Amniotic stem cell (primary cell): ENCODE results near the gene STX12.
"Not testable (repeated sequence)": the region's sequence is repeated elsewhere in the genome, so short reads cannot be mapped to it uniquely, and the experiment has no call there.

Source experiments
- DNase-seq: peaks from one replicate; lab custom pipeline; 2025; lab: John Stamatoyannopoulos, UW

Gene STX12

GRCh38 chr1:27868932-27869718, 96.1 kb downstream of the STX12 start:
- DNase-seq = no peak

- no peak for DNase-seq
Measured at GRCh38 chr1:27869719-27870085, 96.7 kb downstream of the STX12 start.

- not testable (repeated sequence) for DNase-seq
Measured at GRCh38 chr1:27871076-27871475, 98.1 kb downstream of the STX12 start.

- no peak for DNase-seq
Measured at GRCh38 chr1:27872059-27872801, 99.2 kb downstream of the STX12 start, which contains the start of gene THEMIS2. THEMIS2 (plus strand) TSS chr1:27872544; CDS start chr1:27872572, 28 bp downstream.

- no peak for DNase-seq
Measured at GRCh38 chr1:27872802-27873551, 100.0 kb downstream of the STX12 start.

- DNase-seq = no peak
Measured at GRCh38 chr1:27873671-27874384, 100.8 kb downstream of the STX12 start.
